Activated CD8-positive, alpha-beta T cell treated with anti-CD3 and anti-CD28 coated beads for 36 hours (primary cell): ENCODE data around the gene SPEF2. TPM values are rescaled to one million over a fixed set of nuclear protein-coding genes. Genes with fewer than 3 reads are reported as not detected.
A peak's percentile ranks its signal among the peaks of the same experiment; 100 is the strongest.

Source experiments
- ATAC-seq: fragments of 200-7000 bp; cut with Tn5 transposase; one replicate; pipeline ENCODE4 v1.10.0; 2021; ENCODE audit warnings: mild to moderate bottlenecking, moderate library complexity
- CTCF ChIA-PET: fragments of 350-600 bp; sonication (Branson Sonifier 250); formaldehyde crosslinking; loops from one replicate; lab custom pipeline; 2021; ENCODE audit warnings: antibody characterized with exemption; lab: Charles Lee
- POLR2A ChIA-PET: fragments of 350-600 bp; sonication (Branson Sonifier 250); formaldehyde crosslinking; loops from one replicate; lab custom pipeline; 2021; ENCODE audit warnings: antibody characterized with exemption; lab: Charles Lee
- DNase-seq: peaks from one replicate; pipeline ENCODE4 v3.0.0-alpha.2; 2020
- H3K27ac Mint-ChIP-seq: one replicate; pipeline ENCODE4 v1.8.0; 2021; ENCODE audit warnings: mild to moderate bottlenecking, mixed read lengths
- H3K27me3 Mint-ChIP-seq: one replicate; pipeline ENCODE4 v1.8.0; 2021; ENCODE audit warnings: mixed read lengths
- H3K36me3 Mint-ChIP-seq: one replicate; pipeline ENCODE4 v1.8.0; 2021; ENCODE audit warnings: low read depth, mixed read lengths
- H3K4me1 Mint-ChIP-seq: one replicate; pipeline ENCODE4 v1.8.0; 2021; ENCODE audit warnings: low read depth, mixed read lengths
- H3K4me3 Mint-ChIP-seq: one replicate; pipeline ENCODE4 v1.8.0; 2021; ENCODE audit warnings: mild to moderate bottlenecking, moderate library complexity, mixed read lengths
- H3K9me3 Mint-ChIP-seq: one replicate; pipeline ENCODE4 v1.8.0; 2021; ENCODE audit warnings: mixed read lengths
- CTCF ChIP-seq: fragments of 200-600 bp; IDR thresholded peaks from one replicate; pipeline ENCODE4 v1.8.0; 2022; ENCODE audit warnings: antibody characterized with exemption, mild to moderate bottlenecking
- intact Hi-C: fragments of 100-400 bp; cut with micrococcal nuclease; formaldehyde crosslinking; loops from one replicate; pipeline ENCODE4 v1.10.0; 2022
- total RNA-seq, 2 experiments: library from RNA; stranded (reverse); gene quantifications; one replicate each; pipeline ENCODE4 v1.2.3, GENCODE V29; 2021

SPEF2 gene
- total RNA-seq, 2 experiments from 2014 or later, result 8.4 to 9.9 TPM

GRCh38 chr5:35847491-35847890 lies 229.8 kb downstream of the SPEF2 start:
- ATAC-seq (no peak), DNase-seq (no peak)
- H3K4me3 Mint-ChIP-seq, result no peak overlapping the region
- no peaks in the 10 kb centered on the region for H3K27me3 Mint-ChIP-seq
- POLR2A ChIA-PET, result interaction anchor here (1.0 kb wide), 1 partner anchor 9 kb away, joined by 3 read pairs; the partner anchor contains the start of gene IL7R
- peaks cover 74% of the 10 kb centered on the region for H3K36me3 Mint-ChIP-seq
- peak overlapping the region; percentile 25 for H3K27ac Mint-ChIP-seq
- intact Hi-C loops, result no loop called here
- peaks cover 44% of the 10 kb centered on the region for H3K9me3 Mint-ChIP-seq
- TF ChIP-seq CTCF, result no peak
- CTCF ChIA-PET, result no interaction called here
- H3K4me1 Mint-ChIP-seq, result peaks cover 53% of the 10 kb centered on the region

GRCh38 chr5:35847961-35848360 lies 230.3 kb downstream of the SPEF2 start:
- ChIA-PET CTCF (no interaction called here), POLR2A (interaction anchor here (1.0 kb wide), 1 partner anchor 9 kb away, joined by 3 read pairs; the partner anchor contains the start of gene IL7R)
- no peaks in the 10 kb centered on the region for H3K27me3 Mint-ChIP-seq
- peaks cover 55% of the 10 kb centered on the region for H3K4me1 Mint-ChIP-seq
- H3K36me3 Mint-ChIP-seq, result peaks cover 77% of the 10 kb centered on the region
- intact Hi-C loops, result no loop called here
- no peak overlapping the region for H3K4me3 Mint-ChIP-seq
- DNase-seq, result no peak
- H3K27ac Mint-ChIP-seq, result peak overlapping the region; percentile 25
- ATAC-seq, result no peak
- no peak for TF ChIP-seq CTCF
- peaks cover 44% of the 10 kb centered on the region for H3K9me3 Mint-ChIP-seq

GRCh38 chr5:35849860-35850259 lies 232.2 kb downstream of the SPEF2 start:
- Mint-ChIP-seq H3K36me3 (peaks cover 85% of the 10 kb centered on the region), H3K4me3 (no peak overlapping the region), H3K27me3 (no peaks in the 10 kb centered on the region), H3K9me3 (peaks cover 32% of the 10 kb centered on the region), H3K27ac (peak overlapping the region; percentile 99), H3K4me1 (peaks cover 59% of the 10 kb centered on the region)
- CTCF ChIA-PET, result interaction anchor here (1.1 to 11.9 kb wide), 3 partner anchors 9 to 233 kb away, joined by 4 to 101 read pairs (median 16); partner anchors contain the start of gene SPEF2
- no peak for DNase-seq
- POLR2A ChIA-PET, result interaction anchor here (0.6 to 15.5 kb wide), 7 partner anchors 10 to 307 kb away, joined by 3 to 253 read pairs (median 81); no protein-coding TSS in a partner anchor
- no peak for ATAC-seq
- intact Hi-C loops, result no loop called here
- no peak for TF ChIP-seq CTCF

GRCh38 chr5:35850967-35851680 lies 233.5 kb downstream of the SPEF2 start:
- Mint-ChIP-seq H3K9me3 (peaks cover 20% of the 10 kb centered on the region), H3K4me3 (peak overlapping the region; percentile 95), H3K36me3 (peaks cover 83% of the 10 kb centered on the region), H3K27me3 (no peaks in the 10 kb centered on the region), H3K27ac (peak overlapping the region; percentile 99), H3K4me1 (peaks cover 69% of the 10 kb centered on the region)
- DNase-seq (no peak), ATAC-seq (no peak)
- no peak for TF ChIP-seq CTCF
- intact Hi-C loops, result no loop called here
- ChIA-PET POLR2A (interaction anchor here (0.9 to 15.5 kb wide), 13 partner anchors 11 to 71 kb away, joined by 3 to 253 read pairs (median 42); no protein-coding TSS in a partner anchor), CTCF (interaction anchor here (1.1 to 11.9 kb wide), 10 partner anchors 10 to 234 kb away, joined by 3 to 101 read pairs (median 6); partner anchors contain the start of gene SPEF2)
